ENCODE results near the gene CDK18.

Gene CDK18

GRCh38 chr1:205568135-205568468, 63.6 kb downstream of the CDK18 start:
- no peak for DNase-seq (ENCODE audit: extremely low read depth in 1 of 2, low read depth in 1 of 2)

GRCh38 chr1:205568469-205569361, 64.2 kb downstream of the CDK18 start:
- no peak for DNase-seq (ENCODE audit: extremely low read depth in 1 of 2, low read depth in 1 of 2)

- DNase-seq (ENCODE audit: extremely low read depth in 1 of 2, low read depth in 1 of 2) = no peak
These were observed 65.1 kb downstream of the CDK18 start for GRCh38 chr1:205569411-205570172.

- no peak for DNase-seq (ENCODE audit: extremely low read depth in 1 of 2, low read depth in 1 of 2)
These were observed 65.7 kb downstream of the CDK18 start for GRCh38 chr1:205570173-205570501.

- no peak for DNase-seq (ENCODE audit: extremely low read depth in 1 of 2, low read depth in 1 of 2)
These were observed 66.5 kb downstream of the CDK18 start for GRCh38 chr1:205570796-205571537.

- no peak for DNase-seq (ENCODE audit: extremely low read depth in 1 of 2, low read depth in 1 of 2)
These were observed 67.3 kb downstream of the CDK18 start for GRCh38 chr1:205571747-205572146.

GRCh38 chr1:205572421-205572820, 68.0 kb downstream of the CDK18 start:
- DNase-seq (ENCODE audit: extremely low read depth in 1 of 2, low read depth in 1 of 2) = no peak

- no peak for DNase-seq (ENCODE audit: extremely low read depth in 1 of 2, low read depth in 1 of 2)
These were observed 70.9 kb downstream of the CDK18 start for GRCh38 chr1:205575294-205575885.

- DNase-seq (ENCODE audit: extremely low read depth in 1 of 2, low read depth in 1 of 2) = no peak
These were observed 71.5 kb downstream of the CDK18 start for GRCh38 chr1:205576011-205576410.

- no peak for DNase-seq (ENCODE audit: extremely low read depth in 1 of 2, low read depth in 1 of 2)
These were observed 72.6 kb downstream of the CDK18 start for GRCh38 chr1:205576805-205577761.

GRCh38 chr1:205577874-205578658, 73.6 kb downstream of the CDK18 start:
- no peak for DNase-seq (ENCODE audit: extremely low read depth in 1 of 2, low read depth in 1 of 2)

GRCh38 chr1:205578780-205579571, 74.5 kb downstream of the CDK18 start:
- no peak for DNase-seq (ENCODE audit: extremely low read depth in 1 of 2, low read depth in 1 of 2)

- no peak for DNase-seq (ENCODE audit: extremely low read depth in 1 of 2, low read depth in 1 of 2)
These were observed 75.2 kb downstream of the CDK18 start for GRCh38 chr1:205579711-205580110.

GRCh38 chr1:205580140-205580922, 75.9 kb downstream of the CDK18 start:
- no peak for DNase-seq (ENCODE audit: extremely low read depth in 1 of 2, low read depth in 1 of 2)

- no peak for DNase-seq (ENCODE audit: extremely low read depth in 1 of 2, low read depth in 1 of 2)
These were observed 76.4 kb downstream of the CDK18 start for GRCh38 chr1:205580923-205581180.

- no peak for DNase-seq (ENCODE audit: extremely low read depth in 1 of 2, low read depth in 1 of 2)
These were observed 77.0 kb downstream of the CDK18 start for GRCh38 chr1:205581321-205581980.

- DNase-seq (ENCODE audit: extremely low read depth in 1 of 2, low read depth in 1 of 2) = no peak
These were observed 77.6 kb downstream of the CDK18 start for GRCh38 chr1:205582046-205582445.
